ENCODE measurements around the gene DAGLA. TPM values are rescaled to one million over a fixed set of nuclear protein-coding genes. Genes with fewer than 3 reads are reported as not detected.

DAGLA gene
- total and polyA plus RNA-seq, 2 of the 13 experiments (the other 11 are each of a cell fraction or from before 2014, with no cell fraction given) = 2.6 to 3.9 TPM

DNA sequence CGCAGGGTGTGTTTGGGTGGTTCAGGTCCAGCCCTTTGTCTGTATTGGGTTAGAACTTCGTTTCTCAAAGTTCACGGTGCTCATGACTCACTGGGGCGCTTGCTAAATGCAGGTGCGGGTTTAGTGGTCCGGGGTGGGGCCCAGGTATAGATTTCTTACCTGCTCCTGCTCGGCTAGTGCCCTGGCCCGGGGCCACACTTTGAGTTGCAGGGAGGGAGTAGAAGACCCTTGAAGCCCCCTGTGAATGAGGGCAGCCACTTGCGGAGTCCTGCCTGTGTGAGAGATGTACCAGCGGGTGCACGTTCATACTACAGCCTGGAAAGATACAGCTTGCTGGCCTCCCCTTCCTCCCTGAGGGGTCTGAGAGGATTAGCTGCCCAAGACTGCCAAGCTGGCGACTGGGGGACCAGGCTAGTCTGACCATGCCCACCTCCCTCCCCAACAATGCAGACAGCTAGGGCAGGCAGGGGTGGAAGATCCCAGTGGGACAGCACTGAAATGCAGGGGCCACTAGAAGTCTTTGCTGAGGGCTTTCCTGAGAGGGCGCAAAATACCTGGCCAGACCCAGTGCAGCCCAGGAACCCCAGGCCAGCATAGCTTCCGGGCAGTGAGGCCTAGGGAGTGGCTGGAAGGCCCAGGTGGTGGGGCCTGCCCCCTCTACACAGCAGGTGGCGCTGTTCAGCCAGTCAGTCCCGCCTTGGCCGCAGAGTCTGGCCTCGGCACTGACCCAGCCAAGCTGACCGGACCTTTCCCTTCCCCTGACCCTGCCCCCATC lies 67.2 kb downstream of the DAGLA start (continued):
- TF ChIP-seq, protein P1, sequence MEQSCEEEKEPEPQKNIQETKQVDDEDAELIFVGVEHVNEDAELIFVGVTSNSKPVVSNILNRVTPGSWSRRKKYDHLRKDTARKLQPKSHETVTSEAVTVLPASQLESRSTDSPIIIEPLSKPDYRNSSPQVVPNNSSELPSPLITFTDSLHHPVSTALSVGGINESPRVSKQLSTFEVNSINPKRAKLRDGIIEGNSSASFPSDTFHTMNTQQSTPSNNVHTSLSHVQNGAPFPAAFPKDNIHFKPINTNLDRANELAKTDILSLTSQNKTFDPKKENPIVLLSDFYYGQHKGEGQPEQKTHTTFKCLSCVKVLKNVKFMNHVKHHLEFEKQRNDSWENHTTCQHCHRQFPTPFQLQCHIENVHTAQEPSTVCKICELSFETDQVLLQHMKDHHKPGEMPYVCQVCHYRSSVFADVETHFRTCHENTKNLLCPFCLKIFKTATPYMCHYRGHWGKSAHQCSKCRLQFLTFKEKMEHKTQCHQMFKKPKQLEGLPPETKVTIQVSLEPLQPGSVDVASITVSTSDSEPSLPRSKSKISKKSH (CRISPR knock-in tag; IDR thresholded peaks at IDR 0.05; ENCODE audit: borderline replicate concordance) = no peak
- no peak for TF ChIP-seq ZNF24 (IDR thresholded peaks at IDR 0.05)
- TF ChIP-seq RAD21 (CRISPR knock-in tag; IDR thresholded peaks at IDR 0.05) = peak; percentile 97
- TF ChIP-seq REPIN1 (CRISPR knock-in tag; IDR thresholded peaks at IDR 0.05; ENCODE audit: borderline replicate concordance, low read depth) = peak; percentile 51; the same call in 1 of the 2 replicates
- TF ChIP-seq, protein P2, sequence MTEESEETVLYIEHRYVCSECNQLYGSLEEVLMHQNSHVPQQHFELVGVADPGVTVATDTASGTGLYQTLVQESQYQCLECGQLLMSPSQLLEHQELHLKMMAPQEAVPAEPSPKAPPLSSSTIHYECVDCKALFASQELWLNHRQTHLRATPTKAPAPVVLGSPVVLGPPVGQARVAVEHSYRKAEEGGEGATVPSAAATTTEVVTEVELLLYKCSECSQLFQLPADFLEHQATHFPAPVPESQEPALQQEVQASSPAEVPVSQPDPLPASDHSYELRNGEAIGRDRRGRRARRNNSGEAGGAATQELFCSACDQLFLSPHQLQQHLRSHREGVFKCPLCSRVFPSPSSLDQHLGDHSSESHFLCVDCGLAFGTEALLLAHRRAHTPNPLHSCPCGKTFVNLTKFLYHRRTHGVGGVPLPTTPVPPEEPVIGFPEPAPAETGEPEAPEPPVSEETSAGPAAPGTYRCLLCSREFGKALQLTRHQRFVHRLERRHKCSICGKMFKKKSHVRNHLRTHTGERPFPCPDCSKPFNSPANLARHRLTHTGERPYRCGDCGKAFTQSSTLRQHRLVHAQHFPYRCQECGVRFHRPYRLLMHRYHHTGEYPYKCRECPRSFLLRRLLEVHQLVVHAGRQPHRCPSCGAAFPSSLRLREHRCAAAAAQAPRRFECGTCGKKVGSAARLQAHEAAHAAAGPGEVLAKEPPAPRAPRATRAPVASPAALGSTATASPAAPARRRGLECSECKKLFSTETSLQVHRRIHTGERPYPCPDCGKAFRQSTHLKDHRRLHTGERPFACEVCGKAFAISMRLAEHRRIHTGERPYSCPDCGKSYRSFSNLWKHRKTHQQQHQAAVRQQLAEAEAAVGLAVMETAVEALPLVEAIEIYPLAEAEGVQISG (CRISPR knock-in tag; IDR thresholded peaks at IDR 0.05) = peak; percentile 68; the same call in 1 of the 2 replicates
- TF ChIP-seq MIXL1 (CRISPR knock-in tag; IDR thresholded peaks at IDR 0.05) = 0 out of 2 replicates have a peak, but pooled peaks have one; percentile 34
- TF ChIP-seq PCBP1 (IDR thresholded peaks at IDR 0.05; ENCODE audit: borderline replicate concordance, low read depth, low read length) = peak; percentile 83; the same call in 1 of the 2 replicates
- peak; percentile 86; the same call in 1 of the 2 replicates for TF ChIP-seq MIER3 (CRISPR knock-in tag; IDR thresholded peaks at IDR 0.05; ENCODE audit: borderline replicate concordance)
- TF ChIP-seq, protein P3, sequence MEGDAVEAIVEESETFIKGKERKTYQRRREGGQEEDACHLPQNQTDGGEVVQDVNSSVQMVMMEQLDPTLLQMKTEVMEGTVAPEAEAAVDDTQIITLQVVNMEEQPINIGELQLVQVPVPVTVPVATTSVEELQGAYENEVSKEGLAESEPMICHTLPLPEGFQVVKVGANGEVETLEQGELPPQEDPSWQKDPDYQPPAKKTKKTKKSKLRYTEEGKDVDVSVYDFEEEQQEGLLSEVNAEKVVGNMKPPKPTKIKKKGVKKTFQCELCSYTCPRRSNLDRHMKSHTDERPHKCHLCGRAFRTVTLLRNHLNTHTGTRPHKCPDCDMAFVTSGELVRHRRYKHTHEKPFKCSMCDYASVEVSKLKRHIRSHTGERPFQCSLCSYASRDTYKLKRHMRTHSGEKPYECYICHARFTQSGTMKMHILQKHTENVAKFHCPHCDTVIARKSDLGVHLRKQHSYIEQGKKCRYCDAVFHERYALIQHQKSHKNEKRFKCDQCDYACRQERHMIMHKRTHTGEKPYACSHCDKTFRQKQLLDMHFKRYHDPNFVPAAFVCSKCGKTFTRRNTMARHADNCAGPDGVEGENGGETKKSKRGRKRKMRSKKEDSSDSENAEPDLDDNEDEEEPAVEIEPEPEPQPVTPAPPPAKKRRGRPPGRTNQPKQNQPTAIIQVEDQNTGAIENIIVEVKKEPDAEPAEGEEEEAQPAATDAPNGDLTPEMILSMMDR (CRISPR knock-in tag; IDR thresholded peaks at IDR 0.05) = peak; percentile 99
- TF ChIP-seq, protein P4, sequence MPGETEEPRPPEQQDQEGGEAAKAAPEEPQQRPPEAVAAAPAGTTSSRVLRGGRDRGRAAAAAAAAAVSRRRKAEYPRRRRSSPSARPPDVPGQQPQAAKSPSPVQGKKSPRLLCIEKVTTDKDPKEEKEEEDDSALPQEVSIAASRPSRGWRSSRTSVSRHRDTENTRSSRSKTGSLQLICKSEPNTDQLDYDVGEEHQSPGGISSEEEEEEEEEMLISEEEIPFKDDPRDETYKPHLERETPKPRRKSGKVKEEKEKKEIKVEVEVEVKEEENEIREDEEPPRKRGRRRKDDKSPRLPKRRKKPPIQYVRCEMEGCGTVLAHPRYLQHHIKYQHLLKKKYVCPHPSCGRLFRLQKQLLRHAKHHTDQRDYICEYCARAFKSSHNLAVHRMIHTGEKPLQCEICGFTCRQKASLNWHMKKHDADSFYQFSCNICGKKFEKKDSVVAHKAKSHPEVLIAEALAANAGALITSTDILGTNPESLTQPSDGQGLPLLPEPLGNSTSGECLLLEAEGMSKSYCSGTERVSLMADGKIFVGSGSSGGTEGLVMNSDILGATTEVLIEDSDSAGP (CRISPR knock-in tag; IDR thresholded peaks at IDR 0.05; ENCODE audit: borderline replicate concordance) = peak; percentile 76
- peak; percentile 98 for TF ChIP-seq ZFX (CRISPR knock-in tag; IDR thresholded peaks at IDR 0.05; ENCODE audit: low read depth)
- 0 out of 2 replicates have a peak, but pooled peaks have one; percentile 12 for TF ChIP-seq ZNF619 (CRISPR knock-in tag; IDR thresholded peaks at IDR 0.05)
- TF ChIP-seq GFI1 (CRISPR knock-in tag; IDR thresholded peaks at IDR 0.05; ENCODE audit: borderline replicate concordance) = peak; percentile 73
- TF ChIP-seq, protein P5, sequence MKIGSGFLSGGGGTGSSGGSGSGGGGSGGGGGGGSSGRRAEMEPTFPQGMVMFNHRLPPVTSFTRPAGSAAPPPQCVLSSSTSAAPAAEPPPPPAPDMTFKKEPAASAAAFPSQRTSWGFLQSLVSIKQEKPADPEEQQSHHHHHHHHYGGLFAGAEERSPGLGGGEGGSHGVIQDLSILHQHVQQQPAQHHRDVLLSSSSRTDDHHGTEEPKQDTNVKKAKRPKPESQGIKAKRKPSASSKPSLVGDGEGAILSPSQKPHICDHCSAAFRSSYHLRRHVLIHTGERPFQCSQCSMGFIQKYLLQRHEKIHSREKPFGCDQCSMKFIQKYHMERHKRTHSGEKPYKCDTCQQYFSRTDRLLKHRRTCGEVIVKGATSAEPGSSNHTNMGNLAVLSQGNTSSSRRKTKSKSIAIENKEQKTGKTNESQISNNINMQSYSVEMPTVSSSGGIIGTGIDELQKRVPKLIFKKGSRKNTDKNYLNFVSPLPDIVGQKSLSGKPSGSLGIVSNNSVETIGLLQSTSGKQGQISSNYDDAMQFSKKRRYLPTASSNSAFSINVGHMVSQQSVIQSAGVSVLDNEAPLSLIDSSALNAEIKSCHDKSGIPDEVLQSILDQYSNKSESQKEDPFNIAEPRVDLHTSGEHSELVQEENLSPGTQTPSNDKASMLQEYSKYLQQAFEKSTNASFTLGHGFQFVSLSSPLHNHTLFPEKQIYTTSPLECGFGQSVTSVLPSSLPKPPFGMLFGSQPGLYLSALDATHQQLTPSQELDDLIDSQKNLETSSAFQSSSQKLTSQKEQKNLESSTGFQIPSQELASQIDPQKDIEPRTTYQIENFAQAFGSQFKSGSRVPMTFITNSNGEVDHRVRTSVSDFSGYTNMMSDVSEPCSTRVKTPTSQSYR (CRISPR knock-in tag; IDR thresholded peaks at IDR 0.05; ENCODE audit: borderline replicate concordance) = peak; percentile 57; the same call in 1 of the 2 replicates
- TF ChIP-seq ZNF605 (CRISPR knock-in tag; IDR thresholded peaks at IDR 0.05) = peak; percentile 49
- peak; percentile 57; the same call in 1 of the 2 replicates for TF ChIP-seq ZNF451 (CRISPR knock-in tag; IDR thresholded peaks at IDR 0.05)
- TF ChIP-seq ZNF543 (CRISPR knock-in tag; IDR thresholded peaks at IDR 0.05) = no peak
- peak; percentile 72 for TF ChIP-seq ELF1 (CRISPR knock-in tag; IDR thresholded peaks at IDR 0.05)
